Gastrocnemius medialis (tissue), 4 donors: Measurements from ENCODE around the gene ATP2A1. TPM values are rescaled to one million over a fixed set of nuclear protein-coding genes. Genes with fewer than 3 reads are reported as not detected.

Source experiments
- ATAC-seq, 2 donors: fragments of 150-250 bp; one replicate each; pipeline ENCODE4 v1.9.1; 2016
- DNase-seq, 2 donors: peaks; one replicate each; pipeline ENCODE4 v3.0.0-alpha.2; 2019
- H3K27ac ChIP-seq, 4 donors: fragments of 200-600 bp; sonication (generic); 1 replicate in 1 of 4; 2 replicates in 3 of 4; pipeline ENCODE4 v1.5.1; 2016 to 2018; ENCODE audit warnings: mild to moderate bottlenecking in 2 of 4, moderate library complexity in 1 of 4
- H3K27me3 ChIP-seq, 3 donors: fragments of 200-600 bp; sonication (generic) in 2 of 3; 1 replicate in 1 of 3; 2 replicates in 2 of 3; pipeline versions ENCODE4 v1.5.1 to v1.6.0; 2016 to 2019; ENCODE audit warnings: mild to moderate bottlenecking in 1 of 3, moderate library complexity in 1 of 3
- H3K36me3 ChIP-seq, 2 donors: fragments of 200-600 bp; sonication (generic) in 1 of 2; one replicate each; pipeline ENCODE4 v1.5.1; 2017 to 2018
- H3K4me1 ChIP-seq, 2 donors: fragments of 200-600 bp; sonication (generic) in 1 of 2; one replicate each; pipeline ENCODE4 v1.5.1; 2016 to 2017; ENCODE audit warnings: mild to moderate bottlenecking in 2 of 2
- H3K4me3 ChIP-seq, 4 donors: fragments of 200-600 bp; sonication (generic) in 3 of 4; 1 replicate in 1 of 4; 2 replicates in 3 of 4; pipeline ENCODE4 v1.5.1; 2016 to 2019; ENCODE audit warnings: mild to moderate bottlenecking in 2 of 4
- H3K9me3 ChIP-seq, 3 donors: fragments of 200-600 bp; sonication (generic) in 2 of 3; 1 replicate in 1 of 3; 2 replicates in 2 of 3; pipeline ENCODE4 v1.5.1; 2016 to 2019
- POLR2A ChIP-seq, 2 donors: fragments of 450-650 bp; IDR thresholded peaks; one replicate each; pipeline ENCODE4 v1.6.1; 2017; ENCODE audit warnings: antibody characterized with exemption in 2 of 2, mild to moderate bottlenecking in 2 of 2, moderate library complexity in 2 of 2
- in situ Hi-C, 4 donors: fragments of 200-750 bp; cut with MboI; loops; one replicate each; pipeline versions ENCODE4 v1.15.0 to v1.8.0; 2017; ENCODE audit warnings: low sequenced_read_pairs in 4 of 4
- intact Hi-C: fragments of 100-400 bp; cut with DNase I; formaldehyde crosslinking; loops from one replicate; pipeline ENCODE4 v1.15.1; 2023; ENCODE audit warnings: low total_unique reads
- total RNA-seq, 4 donors: library from RNA; depleted of rRNA; stranded (reverse); fragments of >200 nt; gene quantifications; one replicate each; pipeline versions ENCODE4 v1.1.0 to v1.2.3, GENCODE V29; 2016
- TF ChIP-seq, protein P1 (sequence below), 5 experiments: fragments of 450-650 bp in 3 of 5; fragments of 200-600 bp in 2 of 5; sonication (generic) in 2 of 5; IDR thresholded peaks in 4 of 5; conservative IDR thresholded peaks in 1 of 5; 1 replicate in 4 of 5; 2 replicates in 1 of 5; pipeline ENCODE4 v1.5.1; 2016 to 2019; ENCODE audit warnings: antibody characterized with exemption in 5 of 5, mild to moderate bottlenecking in 3 of 5, moderate library complexity in 3 of 5

ATP2A1 gene
- total RNA-seq, 4 donors from 2014 or later = 380 to 909 (median 764) TPM

DNA sequence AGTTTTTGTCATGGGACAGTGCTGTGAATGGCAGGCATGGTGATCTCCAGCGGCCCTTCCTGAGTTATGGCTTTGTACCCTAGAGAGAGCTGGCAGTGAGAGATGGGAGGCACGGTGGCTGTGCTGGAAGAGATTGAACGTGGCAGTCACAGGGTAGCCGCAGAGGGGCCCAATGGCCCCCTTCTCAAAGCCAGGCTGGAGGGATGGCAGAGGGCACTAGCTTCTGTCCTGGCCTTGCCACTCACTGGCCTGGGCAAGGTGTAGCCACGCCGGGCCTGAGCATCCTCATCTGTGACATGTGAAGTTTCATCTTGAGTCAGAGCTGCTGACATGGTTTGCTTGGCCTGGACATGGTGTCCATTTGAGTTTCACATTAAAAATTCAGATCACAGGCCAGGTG, 3.9 kb upstream of the ATP2A1 start:
- Histone ChIP-seq H3K4me1 (peaks cover 28 to 45% of the 10 kb centered on the region in 2 donors), H3K4me3 (no peak overlapping the region), H3K36me3 (peaks cover 0 to 37% of the 10 kb centered on the region in 2 donors), H3K27ac (peak overlapping the region; percentile 83 to 92 (median 90)), H3K9me3 (no peaks in the 10 kb centered on the region), H3K27me3 (no peaks in the 10 kb centered on the region)
- intact Hi-C loops (loop anchor here (10.0 kb wide), 1 partner anchor 340 kb away; the partner anchor contains the start of gene NUPR1), in situ Hi-C loops (loop anchor here in 1 of 4 donors (10.0 kb wide), 1 partner anchor 70 kb away; no protein-coding TSS in a partner anchor)
- DNase-seq = no peak
- ATAC-seq = no peak
- no peak for TF ChIP-seq POLR2A (IDR thresholded peaks at IDR 0.05)

DNA sequence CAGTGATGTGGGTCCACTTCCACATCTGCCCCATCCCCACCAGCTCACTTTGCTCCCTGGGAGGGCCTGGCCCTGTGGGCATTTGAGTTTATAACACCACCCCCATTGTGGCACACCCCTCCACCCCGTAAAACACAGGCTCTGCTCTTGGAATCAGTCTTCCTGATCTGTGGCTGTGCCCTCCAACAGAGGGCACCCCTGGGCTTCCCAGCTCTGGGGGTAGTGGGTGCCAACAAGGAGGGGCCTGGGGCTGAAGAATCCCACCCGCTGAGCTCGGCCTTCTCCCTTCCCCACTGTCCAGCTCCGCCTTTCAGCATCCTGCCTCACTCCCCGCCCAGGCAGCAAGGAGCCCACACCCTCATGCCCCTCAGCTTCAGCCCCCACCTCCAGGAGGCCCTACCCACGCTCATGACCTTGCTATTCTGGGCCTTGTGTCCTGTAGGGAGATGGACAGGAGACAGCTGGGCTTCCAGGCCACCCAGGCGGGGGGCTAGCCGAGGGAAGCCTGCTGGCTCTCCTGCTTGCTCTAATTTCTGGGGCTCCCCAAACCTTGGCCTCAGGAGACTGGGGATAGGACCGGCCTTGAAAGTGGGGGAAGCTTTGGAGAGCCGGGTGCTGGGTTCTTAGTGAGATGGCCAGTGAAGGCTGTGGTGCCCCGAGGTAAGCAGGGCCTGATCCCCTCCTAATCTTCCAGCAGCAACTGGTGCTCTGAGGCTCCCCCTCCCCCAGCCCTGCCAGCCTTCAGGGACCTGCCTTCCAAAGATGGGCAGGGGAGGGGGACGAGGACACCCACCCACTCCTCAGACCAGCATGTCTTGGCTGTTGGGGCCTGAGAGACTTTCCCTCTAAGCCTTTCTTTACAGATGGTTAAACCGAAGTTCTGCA, 2.9 kb upstream of the ATP2A1 start:
- peak; percentile 26 to 33 for ATAC-seq
- H3K27me3 ChIP-seq = no peaks in the 10 kb centered on the region
- DNase-seq = peak in 1 of 2 donors; percentile 73
- H3K9me3 ChIP-seq = no peaks in the 10 kb centered on the region
- in situ Hi-C loops (loop anchor here in 1 of 4 donors (10.0 kb wide), 1 partner anchor 69 kb away; no protein-coding TSS in a partner anchor), intact Hi-C loops (loop anchor here (1.0 to 10.0 kb wide), 2 partner anchors 70 to 341 kb away; partner anchors contain the start of gene NUPR1)
- H3K4me1 ChIP-seq = peaks cover 32 to 50% of the 10 kb centered on the region in 2 donors
- peak overlapping the region; percentile 83 to 92 (median 90) for H3K27ac ChIP-seq
- H3K36me3 ChIP-seq = peaks cover 0 to 27% of the 10 kb centered on the region in 2 donors
- peak in 1 of 2 donors; percentile 26 for TF ChIP-seq POLR2A (IDR thresholded peaks at IDR 0.05)
- TF ChIP-seq, protein P1, sequence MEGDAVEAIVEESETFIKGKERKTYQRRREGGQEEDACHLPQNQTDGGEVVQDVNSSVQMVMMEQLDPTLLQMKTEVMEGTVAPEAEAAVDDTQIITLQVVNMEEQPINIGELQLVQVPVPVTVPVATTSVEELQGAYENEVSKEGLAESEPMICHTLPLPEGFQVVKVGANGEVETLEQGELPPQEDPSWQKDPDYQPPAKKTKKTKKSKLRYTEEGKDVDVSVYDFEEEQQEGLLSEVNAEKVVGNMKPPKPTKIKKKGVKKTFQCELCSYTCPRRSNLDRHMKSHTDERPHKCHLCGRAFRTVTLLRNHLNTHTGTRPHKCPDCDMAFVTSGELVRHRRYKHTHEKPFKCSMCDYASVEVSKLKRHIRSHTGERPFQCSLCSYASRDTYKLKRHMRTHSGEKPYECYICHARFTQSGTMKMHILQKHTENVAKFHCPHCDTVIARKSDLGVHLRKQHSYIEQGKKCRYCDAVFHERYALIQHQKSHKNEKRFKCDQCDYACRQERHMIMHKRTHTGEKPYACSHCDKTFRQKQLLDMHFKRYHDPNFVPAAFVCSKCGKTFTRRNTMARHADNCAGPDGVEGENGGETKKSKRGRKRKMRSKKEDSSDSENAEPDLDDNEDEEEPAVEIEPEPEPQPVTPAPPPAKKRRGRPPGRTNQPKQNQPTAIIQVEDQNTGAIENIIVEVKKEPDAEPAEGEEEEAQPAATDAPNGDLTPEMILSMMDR (IDR thresholded peaks at IDR 0.05 in 4 of 5, conservative IDR thresholded peaks at IDR 0.05 in 1 of 5) = peak in 3 of 5 experiments; percentile 28 to 38 (median 37)
- no peak overlapping the region for H3K4me3 ChIP-seq

DNA sequence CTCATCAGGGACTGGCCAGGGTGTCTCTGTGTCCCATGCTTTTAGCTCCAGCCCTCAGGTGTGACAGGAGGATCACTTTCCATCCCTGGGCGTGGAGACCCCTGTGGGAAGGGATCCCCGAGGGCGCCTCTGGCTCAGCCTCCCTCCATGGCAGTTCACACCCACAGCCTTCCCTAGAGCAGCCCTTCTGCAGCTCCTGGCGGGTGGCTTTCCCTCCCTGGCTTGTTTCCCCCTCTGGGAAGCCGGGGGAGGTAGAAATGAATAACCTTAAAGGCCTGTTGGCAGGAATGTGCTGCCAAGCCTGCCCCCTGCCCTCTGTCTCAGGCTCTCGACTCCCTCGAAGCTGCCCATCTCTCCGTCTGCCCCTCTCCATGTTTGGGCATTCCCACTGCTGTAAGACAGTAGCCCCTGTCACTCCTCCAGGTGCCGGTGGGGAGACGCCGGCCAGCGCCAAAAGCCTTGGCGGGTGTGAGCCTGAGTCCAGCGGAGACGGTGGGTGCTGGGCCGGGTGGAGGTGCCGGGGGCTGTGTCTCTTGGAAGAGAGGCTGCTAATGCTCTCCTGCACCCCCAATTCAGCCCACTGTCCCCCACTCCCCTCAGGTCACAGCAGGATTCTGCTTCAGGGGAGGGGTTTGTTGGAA, 2.1 kb upstream of the ATP2A1 start:
- in situ Hi-C loops = loop anchor here in 1 of 4 donors (10.0 kb wide), 1 partner anchor 69 kb away; no protein-coding TSS in a partner anchor

DNA sequence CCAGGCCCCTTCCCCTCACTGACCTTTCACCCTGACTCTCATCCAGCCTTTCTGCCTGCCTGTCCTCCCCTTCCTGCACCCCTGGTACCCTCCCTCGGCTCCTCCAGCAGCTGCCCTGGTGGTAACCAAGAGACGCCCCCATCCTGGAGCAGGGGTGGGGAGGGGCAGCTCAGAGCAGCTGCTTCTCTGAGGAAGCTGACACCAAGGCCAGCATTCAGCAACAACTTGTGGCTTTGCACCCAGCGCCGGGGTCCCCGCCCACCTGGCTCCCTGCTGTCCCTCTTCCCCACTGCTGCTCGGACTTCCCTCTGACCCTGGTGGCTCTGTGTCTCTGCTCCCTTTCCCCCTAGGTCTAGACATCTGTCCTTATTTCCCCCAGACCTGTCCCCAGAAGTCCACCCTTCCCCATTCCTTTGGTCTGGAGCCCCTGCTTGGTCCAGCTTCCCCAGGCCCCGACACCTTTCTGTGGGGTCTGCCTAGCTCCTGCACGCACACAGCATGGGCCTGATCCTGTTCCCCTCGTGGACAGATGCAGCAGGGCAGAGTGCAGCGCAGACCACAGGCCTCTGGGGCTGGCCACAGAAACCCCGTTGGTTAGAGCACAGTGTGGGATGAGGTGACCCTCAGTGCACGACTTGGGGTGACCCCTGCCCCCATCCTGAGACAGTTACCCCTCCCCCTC, 1.2 kb upstream of the ATP2A1 start:
- H3K4me3 ChIP-seq = no peak overlapping the region
- DNase-seq (peak in 1 of 2 donors; percentile 43), ATAC-seq (no peak)
- in situ Hi-C loops = loop anchor here in 1 of 4 donors (10.0 kb wide), 1 partner anchor 68 kb away; no protein-coding TSS in a partner anchor
- intact Hi-C loops = loop anchor here (10.0 kb wide), 1 partner anchor 342 kb away; the partner anchor contains the start of gene NUPR1
- peaks cover 38 to 57% of the 10 kb centered on the region in 2 donors for H3K4me1 ChIP-seq
- H3K9me3 ChIP-seq = no peaks in the 10 kb centered on the region
- no peaks in the 10 kb centered on the region for H3K27me3 ChIP-seq
- H3K27ac ChIP-seq = peak overlapping the region; percentile 83 to 92 (median 90)
- peaks cover 0 to 12% of the 10 kb centered on the region in 2 donors for H3K36me3 ChIP-seq
- TF ChIP-seq, protein P1 (IDR thresholded peaks at IDR 0.05 in 4 of 5, conservative IDR thresholded peaks at IDR 0.05 in 1 of 5) = no peak
- TF ChIP-seq POLR2A (IDR thresholded peaks at IDR 0.05) = no peak

More for the DNA sequence above, 2.1 kb upstream of the ATP2A1 start:
- no peak for ATAC-seq
- Histone ChIP-seq H3K27ac (peak overlapping the region; percentile 83 to 92 (median 90)), H3K27me3 (no peaks in the 10 kb centered on the region), H3K4me3 (no peak overlapping the region), H3K36me3 (peaks cover 0 to 21% of the 10 kb centered on the region in 2 donors), H3K9me3 (no peaks in the 10 kb centered on the region), H3K4me1 (peaks cover 38 to 56% of the 10 kb centered on the region in 2 donors)
- TF ChIP-seq, protein P1 (IDR thresholded peaks at IDR 0.05 in 4 of 5, conservative IDR thresholded peaks at IDR 0.05 in 1 of 5) = no peak
- TF ChIP-seq POLR2A (IDR thresholded peaks at IDR 0.05) = no peak
- intact Hi-C loops = loop anchor here (10.0 kb wide), 1 partner anchor 341 kb away; the partner anchor contains the start of gene NUPR1
- peak in 1 of 2 donors; percentile 53 for DNase-seq
